SU-DHL-6 (cell line): ENCODE measurements around the gene TMEM174.

Source experiments
- H2AFZ ChIP-seq: fragments of 200-600 bp; sonication (generic); 2 replicates; pipeline ENCODE4 v1.6.1; 2014; ENCODE audit warnings: low read depth, mild to moderate bottlenecking, moderate library complexity, mixed read lengths, antibody characterized with exemption, low read length; ENCODE audit not compliant: severe bottlenecking
- H3F3A ChIP-seq: fragments of 200-600 bp; shearing (Covaris generic); 2 replicates; pipeline ENCODE4 v1.6.0; 2016; ENCODE audit warnings: antibody characterized with exemption, mild to moderate bottlenecking; ENCODE audit not compliant: insufficient read depth
- H3K27ac ChIP-seq: fragments of 200-600 bp; sonication (generic); 2 replicates; pipeline ENCODE4 v1.5.1; 2016; ENCODE audit warnings: low read depth, mild to moderate bottlenecking, low read length, moderate library complexity, mixed read lengths
- H3K27me3 ChIP-seq: fragments of 200-600 bp; sonication (generic), shearing (Covaris generic); 2 replicates; pipeline ENCODE4 v1.6.0; 2014; ENCODE audit warnings: mild to moderate bottlenecking, low read length
- H3K36me3 ChIP-seq: fragments of 200-600 bp; sonication (generic); 2 replicates; pipeline ENCODE4 v1.6.1; 2014; ENCODE audit warnings: mild to moderate bottlenecking, low read length, mixed read lengths
- H3K4me2 ChIP-seq: fragments of 300-600, 200-600 bp; shearing (Covaris generic), sonication (generic); 2 replicates; pipeline ENCODE4 v1.6.0; 2014; ENCODE audit warnings: low read length, low read depth, mild to moderate bottlenecking; ENCODE audit not compliant: poor library complexity, severe bottlenecking
- H3K4me3 ChIP-seq: fragments of 200-600 bp; sonication (generic); 2 replicates; pipeline ENCODE4 v1.5.1; 2014; ENCODE audit warnings: antibody characterized with exemption, low read length, mild to moderate bottlenecking, mixed read lengths; ENCODE audit not compliant: insufficient read depth, poor library complexity, severe bottlenecking
- H3K79me2 ChIP-seq: fragments of 200-600 bp; sonication (generic); 2 replicates; pipeline ENCODE4 v1.6.1; 2014; ENCODE audit warnings: mild to moderate bottlenecking, low read length, moderate library complexity; ENCODE audit not compliant: insufficient read depth
- H3K9ac ChIP-seq: fragments of 200-600 bp; sonication (generic); 2 replicates; pipeline ENCODE4 v1.7.0; 2014; ENCODE audit warnings: mild to moderate bottlenecking, low read length
- H3K9me2 ChIP-seq: fragments of 200-600 bp; sonication (generic); replicated peaks from 2 replicates; pipeline ENCODE4 v1.6.1; 2014; ENCODE audit warnings: low read length; ENCODE audit not compliant: insufficient read depth
- H3K9me3 ChIP-seq: fragments of 200-600 bp; sonication (generic); 2 replicates; pipeline ENCODE4 v1.6.1; 2014; ENCODE audit warnings: low read length, mixed read lengths; ENCODE audit not compliant: insufficient read depth
- H4K20me1 ChIP-seq: fragments of 200-600 bp; sonication (generic); 2 replicates; pipeline ENCODE4 v1.6.1; 2014; ENCODE audit warnings: low read depth, mild to moderate bottlenecking, antibody characterized with exemption, low read length, moderate library complexity, mixed read lengths
- CTCF ChIP-seq: fragments of 200-600 bp; sonication (generic); IDR thresholded peaks from one replicate; pipeline ENCODE4 v1.5.1; 2017; ENCODE audit warnings: antibody characterized with exemption, mild to moderate bottlenecking, low read length, moderate library complexity; ENCODE audit not compliant: insufficient read depth, poor library complexity, severe bottlenecking
- EZH2phosphoT487 ChIP-seq: fragments of 200-600 bp; sonication (generic), shearing (Covaris generic); conservative IDR thresholded peaks from 2 replicates; pipeline ENCODE4 v1.6.1; 2018; ENCODE audit warnings: mild to moderate bottlenecking, antibody characterized with exemption, low read length, moderate library complexity, mixed read lengths

TMEM174 gene

GRCh38 chr5:73126957-73127356, 46.0 kb upstream of the TMEM174 start:
- H3K27ac ChIP-seq: no peak overlapping the region
- no peaks in the 10 kb centered on the region for H3K9me2 ChIP-seq
- H4K20me1 ChIP-seq: no peaks in the 10 kb centered on the region
- no peaks in the 10 kb centered on the region for H3K36me3 ChIP-seq
- no peak overlapping the region for H2AFZ ChIP-seq
- no peaks in the 10 kb centered on the region for H3F3A ChIP-seq
- no peaks in the 10 kb centered on the region for H3K27me3 ChIP-seq
- no peak overlapping the region for H3K4me2 ChIP-seq
- TF ChIP-seq EZH2phosphoT487 (no peak), CTCF (no peak)
- H3K9ac ChIP-seq: no peak overlapping the region
- no peaks in the 10 kb centered on the region for H3K9me3 ChIP-seq
- no peak overlapping the region for H3K4me3 ChIP-seq
- H3K79me2 ChIP-seq: no peaks in the 10 kb centered on the region

- Histone ChIP-seq H4K20me1 (no peaks in the 10 kb centered on the region), H3K36me3 (no peaks in the 10 kb centered on the region), H3K4me3 (no peak overlapping the region), H3K9me3 (no peaks in the 10 kb centered on the region), H3K9me2 (no peaks in the 10 kb centered on the region), H3K4me2 (no peak overlapping the region), H3F3A (no peaks in the 10 kb centered on the region), H3K27me3 (no peaks in the 10 kb centered on the region), H3K79me2 (no peaks in the 10 kb centered on the region), H3K9ac (no peak overlapping the region), H2AFZ (no peak overlapping the region), H3K27ac (no peak overlapping the region)
- TF ChIP-seq EZH2phosphoT487 (no peak), CTCF (no peak)
These were observed 43.9 kb upstream of the TMEM174 start for GRCh38 chr5:73129143-73129542.

- Histone ChIP-seq H3F3A (no peaks in the 10 kb centered on the region), H3K4me2 (no peak overlapping the region), H3K9ac (no peak overlapping the region), H3K9me2 (no peaks in the 10 kb centered on the region), H3K9me3 (no peaks in the 10 kb centered on the region), H2AFZ (no peak overlapping the region), H3K4me3 (no peak overlapping the region), H3K27ac (no peak overlapping the region), H4K20me1 (no peaks in the 10 kb centered on the region), H3K27me3 (no peaks in the 10 kb centered on the region), H3K36me3 (no peaks in the 10 kb centered on the region), H3K79me2 (no peaks in the 10 kb centered on the region)
- TF ChIP-seq CTCF (no peak), EZH2phosphoT487 (no peak)
These were observed 42.2 kb upstream of the TMEM174 start for GRCh38 chr5:73130811-73131210.
